Peyer's patch (tissue), 4 donors: ENCODE data around the gene MAGEB3. TPM values are rescaled to one million over a fixed set of nuclear protein-coding genes. Genes with fewer than 3 reads are reported as not detected.

Source experiments
- DNase-seq, 3 donors: peaks; one replicate each; pipeline ENCODE4 v3.0.0-alpha.2; 2017 to 2019
- H3K27ac ChIP-seq, 4 donors: fragments of 200-600 bp; sonication (generic); one replicate each; pipeline ENCODE4 v1.5.1; 2016 to 2019
- H3K27me3 ChIP-seq, 2 donors: fragments of 200-600 bp; sonication (generic); one replicate each; pipeline ENCODE4 v1.5.1; 2019
- H3K36me3 ChIP-seq, 3 donors: fragments of 200-600 bp; sonication (generic); one replicate each; pipeline ENCODE4 v1.5.1; 2016 to 2019
- H3K4me1 ChIP-seq, 4 donors: fragments of 200-600 bp; sonication (generic); one replicate each; pipeline ENCODE4 v1.5.1; 2016 to 2019
- H3K4me3 ChIP-seq, 4 donors: fragments of 200-600 bp; sonication (generic); 1 replicate in 3 of 4; 2 replicates in 1 of 4; pipeline ENCODE4 v1.5.1; 2016 to 2019; ENCODE audit warnings: mild to moderate bottlenecking in 1 of 4
- H3K9me3 ChIP-seq, 4 donors: fragments of 200-600 bp; sonication (generic); one replicate each; pipeline ENCODE4 v1.5.1; 2016 to 2019; ENCODE audit warnings: mild to moderate bottlenecking in 1 of 4
- CTCF ChIP-seq, 6 experiments: fragments of 450-650 bp in 4 of 6; fragments of 200-600 bp in 2 of 6; sonication (generic) in 1 of 6; IDR thresholded peaks; one replicate each; pipeline ENCODE4 v1.5.1; 2017 to 2019; ENCODE audit warnings: antibody characterized with exemption in 6 of 6, mild to moderate bottlenecking in 3 of 6, moderate library complexity in 1 of 6
- POLR2A ChIP-seq, 2 donors: fragments of 450-650 bp; IDR thresholded peaks; one replicate each; pipeline ENCODE4 v1.5.1; 2017; ENCODE audit warnings: antibody characterized with exemption in 2 of 2, mild to moderate bottlenecking in 2 of 2, moderate library complexity in 2 of 2
- total RNA-seq, 4 donors: library from RNA; depleted of rRNA; stranded (reverse); fragments of >200 nt; gene quantifications; one replicate each; pipeline ENCODE4 v1.1.0, GENCODE V29; 2016

The MAGEB3 gene
- total RNA-seq, 4 donors from 2014 or later = not detected

DNA sequence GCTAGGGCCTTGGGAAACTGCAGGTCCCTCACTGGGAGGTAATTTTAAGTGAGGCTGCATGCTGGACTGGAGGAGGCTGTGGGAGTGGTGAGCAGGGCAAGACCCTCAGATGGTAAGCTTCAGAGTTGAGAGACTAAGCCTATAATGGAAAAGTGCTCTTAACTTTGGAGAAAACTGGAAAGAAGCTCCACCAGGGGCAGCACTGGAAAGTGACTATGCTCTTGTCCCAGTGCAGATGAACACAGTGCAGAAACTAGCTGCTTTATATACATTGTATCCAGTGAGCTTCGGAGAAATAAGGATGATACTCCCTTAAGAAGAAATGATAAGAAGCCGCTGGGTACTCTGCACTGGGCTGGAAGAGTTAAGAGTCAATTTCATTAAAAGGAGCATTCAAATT, 18.3 kb upstream of the MAGEB3 start:
- H3K4me1 ChIP-seq = no peaks in the 10 kb centered on the region
- no peaks in the 10 kb centered on the region for H3K27me3 ChIP-seq
- no peak overlapping the region for H3K4me3 ChIP-seq
- DNase-seq = no peak
- H3K27ac ChIP-seq = no peak overlapping the region
- no peak for TF ChIP-seq CTCF (IDR thresholded peaks at IDR 0.05)
- no peak for TF ChIP-seq POLR2A (IDR thresholded peaks at IDR 0.05)
- no peaks in the 10 kb centered on the region for H3K9me3 ChIP-seq
- no peaks in the 10 kb centered on the region for H3K36me3 ChIP-seq

DNA sequence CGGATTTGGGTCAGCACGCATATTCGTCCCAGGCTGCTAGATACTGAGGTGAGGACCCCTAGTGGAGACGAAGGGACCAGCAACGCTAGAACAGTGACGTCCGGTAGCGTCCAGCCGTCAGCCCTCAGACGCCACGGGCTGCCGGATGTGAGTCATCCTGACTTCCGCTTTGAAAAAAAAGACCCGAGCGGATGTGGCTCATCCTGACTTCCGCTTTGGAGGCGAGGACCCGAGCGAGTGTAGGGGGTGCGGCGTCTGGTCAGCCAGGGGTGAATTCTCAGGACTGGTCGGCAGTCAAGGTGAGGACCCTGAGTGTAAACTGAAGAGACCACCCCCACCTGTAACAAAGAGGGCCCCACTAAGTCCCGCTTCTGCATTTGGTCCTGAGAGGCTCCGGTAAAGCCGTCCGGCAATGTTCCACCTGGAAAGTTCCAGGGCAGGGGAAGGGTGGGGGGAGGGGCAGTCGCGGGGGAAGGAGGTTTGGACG, 15.1 kb upstream of the MAGEB3 start, which contains the start of gene MAGEB2:
TSS of gene MAGEB2 (plus strand) at position 207 of the 487 bp plus-strand sequence. CDS start 3,018 bp downstream, outside the sequence.
- Histone ChIP-seq H3K27ac (no peak within 1 kb of the TSS), H3K9me3 (no peaks in the 10 kb centered on the region)
- TF ChIP-seq POLR2A (IDR thresholded peaks at IDR 0.05) = no peak
- TF ChIP-seq CTCF (IDR thresholded peaks at IDR 0.05) = no peak

DNA sequence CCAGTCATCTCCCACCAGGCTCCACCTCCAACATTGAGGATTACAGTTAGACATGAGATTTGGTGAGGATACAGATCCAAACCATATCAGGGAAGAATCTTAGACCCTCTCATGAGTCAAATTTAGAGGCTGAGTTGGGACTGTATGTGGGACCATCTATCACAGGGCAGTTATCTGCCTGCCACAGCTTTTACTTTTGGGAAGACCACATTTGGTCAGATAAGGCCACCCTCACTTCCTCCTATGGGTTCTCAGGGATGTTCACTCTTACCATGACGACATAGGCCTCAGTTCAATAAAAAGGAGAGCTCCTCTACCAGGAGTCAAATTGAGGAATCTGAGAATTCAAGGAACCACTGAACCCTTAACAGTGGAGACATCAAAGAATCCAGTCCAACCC, 13.0 kb upstream of the MAGEB3 start:
- H3K27me3 ChIP-seq = no peaks in the 10 kb centered on the region
- no peaks in the 10 kb centered on the region for H3K9me3 ChIP-seq
- H3K4me3 ChIP-seq = no peak overlapping the region
- no peak overlapping the region for H3K27ac ChIP-seq
- no peak for TF ChIP-seq POLR2A (IDR thresholded peaks at IDR 0.05)
- TF ChIP-seq CTCF (IDR thresholded peaks at IDR 0.05) = no peak
- H3K36me3 ChIP-seq = no peaks in the 10 kb centered on the region
- no peak for DNase-seq
- H3K4me1 ChIP-seq = no peaks in the 10 kb centered on the region

More for the DNA sequence above, 15.1 kb upstream of the MAGEB3 start, which contains the start of gene MAGEB2:
- Histone ChIP-seq H3K4me1 (no peaks in the 10 kb centered on the region), H3K27me3 (no peaks in the 10 kb centered on the region), H3K4me3 (no peak within 1 kb of the TSS), H3K36me3 (no peaks in the 10 kb centered on the region)
- DNase-seq = no peak

DNA sequence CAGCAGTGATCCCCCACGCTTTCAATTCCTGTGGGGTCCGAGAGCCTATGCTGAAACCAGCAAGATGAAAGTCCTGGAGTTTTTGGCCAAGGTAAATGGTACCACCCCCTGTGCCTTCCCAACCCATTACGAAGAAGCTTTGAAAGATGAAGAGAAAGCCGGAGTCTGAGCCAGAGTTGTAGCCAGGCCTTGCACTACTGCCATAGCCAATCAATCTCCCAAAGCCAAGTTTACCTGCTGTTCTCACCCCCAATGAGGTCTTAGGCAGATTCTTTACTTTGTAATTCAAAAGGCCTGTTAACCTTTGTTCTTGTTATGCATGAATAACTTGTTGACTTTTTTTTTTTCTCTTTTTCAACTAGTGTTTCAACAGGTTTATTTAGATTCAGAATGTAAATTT, 11.1 kb upstream of the MAGEB3 start:
- TF ChIP-seq POLR2A (IDR thresholded peaks at IDR 0.05) (no peak), CTCF (IDR thresholded peaks at IDR 0.05) (no peak)
- no peaks in the 10 kb centered on the region for H3K36me3 ChIP-seq

DNA sequence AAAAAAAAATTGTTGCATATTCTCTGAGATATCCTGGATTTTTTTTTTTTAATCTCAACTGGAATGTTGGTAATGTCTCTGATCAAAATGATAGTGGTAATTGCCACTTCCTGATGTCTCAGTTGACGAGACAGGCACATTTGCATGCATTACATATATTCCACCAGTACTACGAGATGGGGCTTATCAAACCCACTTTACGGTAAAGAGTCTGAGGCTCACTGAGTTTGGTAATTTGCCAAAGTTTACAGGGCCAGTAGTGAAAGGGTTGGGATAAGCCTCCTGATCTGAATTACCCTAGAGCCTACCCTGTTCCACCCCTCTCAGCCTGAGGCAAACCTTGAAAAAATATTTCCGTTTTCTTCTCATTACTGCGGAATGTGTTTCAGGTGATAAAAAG, 9.8 kb upstream of the MAGEB3 start:
- TF ChIP-seq POLR2A (IDR thresholded peaks at IDR 0.05) (no peak), CTCF (IDR thresholded peaks at IDR 0.05) (no peak)
- DNase-seq = no peak
- no peaks in the 10 kb centered on the region for H3K27me3 ChIP-seq
- no peaks in the 10 kb centered on the region for H3K36me3 ChIP-seq
- H3K27ac ChIP-seq = no peak overlapping the region
- H3K4me1 ChIP-seq = no peaks in the 10 kb centered on the region
- H3K4me3 ChIP-seq = no peak overlapping the region
- no peaks in the 10 kb centered on the region for H3K9me3 ChIP-seq

More for the DNA sequence above, 11.1 kb upstream of the MAGEB3 start:
- Histone ChIP-seq H3K27ac (no peak overlapping the region), H3K9me3 (no peaks in the 10 kb centered on the region), H3K27me3 (no peaks in the 10 kb centered on the region), H3K4me3 (no peak overlapping the region), H3K4me1 (no peaks in the 10 kb centered on the region)
- no peak for DNase-seq

- H3K27me3 ChIP-seq = no peaks in the 10 kb centered on the region
- no peak overlapping the region for H3K27ac ChIP-seq
- TF ChIP-seq CTCF (IDR thresholded peaks at IDR 0.05) (no peak), POLR2A (IDR thresholded peaks at IDR 0.05) (no peak)
- H3K4me3 ChIP-seq = no peak overlapping the region
- H3K9me3 ChIP-seq = no peaks in the 10 kb centered on the region
- H3K36me3 ChIP-seq = no peaks in the 10 kb centered on the region
- no peak for DNase-seq
- H3K4me1 ChIP-seq = no peaks in the 10 kb centered on the region
Observed at GRCh38 chrX:30224536-30224935, 5.9 kb upstream of the MAGEB3 start.
